Smooth muscle cell (in vitro differentiated cells): ENCODE results near the gene ZFP36L1. TPM values are rescaled to one million over a fixed set of nuclear protein-coding genes. Genes with fewer than 3 reads are reported as not detected.

Source experiments
- DNase-seq: peaks from one replicate; lab custom pipeline; 2025; ENCODE audit not compliant: unreplicated experiment; lab: John Stamatoyannopoulos, UW
- H2AFZ ChIP-seq: fragments of 200-600 bp; sonication (generic); 2 replicates; pipeline ENCODE4 v1.6.0; 2016; ENCODE audit warnings: antibody characterized with exemption, low read depth, mild to moderate bottlenecking
- H3F3A ChIP-seq: fragments of 200-600 bp; sonication (generic); 2 replicates; pipeline ENCODE4 v1.6.0; 2017; ENCODE audit warnings: antibody characterized with exemption, low read depth
- H3K27ac ChIP-seq: fragments of 200-600 bp; sonication (generic); 2 replicates; pipeline ENCODE4 v1.5.1; 2016; ENCODE audit warnings: low read depth, mild to moderate bottlenecking
- H3K27me3 ChIP-seq: fragments of 200-600 bp; sonication (generic); 2 replicates; pipeline ENCODE4 v1.6.1; 2016; ENCODE audit warnings: low read depth, mild to moderate bottlenecking
- H3K36me3 ChIP-seq: fragments of 200-600 bp; sonication (generic); 2 replicates; pipeline ENCODE4 v1.5.1; 2016; ENCODE audit warnings: low read depth
- H3K4me1 ChIP-seq: fragments of 200-600 bp; sonication (generic); 2 replicates; pipeline ENCODE4 v1.5.1; 2016; ENCODE audit warnings: low read depth
- H3K4me2 ChIP-seq: fragments of 200-600 bp; sonication (generic); 2 replicates; pipeline ENCODE4 v1.6.0; 2016; ENCODE audit warnings: mild to moderate bottlenecking
- H3K4me3 ChIP-seq: fragments of 200-600 bp; sonication (generic); 2 replicates; pipeline ENCODE4 v1.5.1; 2016; ENCODE audit warnings: mild to moderate bottlenecking
- H3K79me2 ChIP-seq: fragments of 200-600 bp; sonication (generic); 2 replicates; pipeline ENCODE4 v1.6.0; 2016; ENCODE audit warnings: low read depth, mild to moderate bottlenecking
- H3K9ac ChIP-seq: fragments of 200-600 bp; sonication (generic); 2 replicates; pipeline ENCODE4 v1.6.0; 2016; ENCODE audit warnings: low read depth
- H3K9me3 ChIP-seq: fragments of 200-600 bp; sonication (generic); replicated peaks from 2 replicates; pipeline ENCODE4 v1.5.1; 2016; ENCODE audit warnings: low read depth
- H4K20me1 ChIP-seq: fragments of 200-600 bp; sonication (generic); 2 replicates; pipeline ENCODE4 v1.6.0; 2016; ENCODE audit warnings: low read depth
- CTCF ChIP-seq: fragments of 200-600 bp; sonication (generic); IDR thresholded peaks from 2 replicates; pipeline ENCODE4 v1.5.1; 2017; ENCODE audit warnings: borderline replicate concordance, mild to moderate bottlenecking, antibody characterized with exemption; ENCODE audit not compliant: insufficient read depth, poor library complexity, severe bottlenecking
- WGBS: methylation state at CpG from one replicate; pipeline ENCODE4 v1.1.7; 2016; ENCODE audit warnings: low lambda C conversion rate; 5-methylcytosine and 5-hydroxymethylcytosine counted together
- polyA plus RNA-seq: library from polyadenylated mRNA; unstranded; fragments of >200 nt; fragmentation: Nextera tagmentation; extraction: Ambion mirVana; gene quantifications from 2 replicates; pipeline ENCODE4 v1.2.1, GENCODE V29; 2016
- total RNA-seq: library from RNA; depleted of rRNA; stranded (reverse); fragments of >200 nt; gene quantifications from 2 replicates; pipeline ENCODE4 v1.2.3, GENCODE V29; 2014

Gene ZFP36L1
- total and polyA plus RNA-seq, 2 experiments from 2014 or later: 166 to 418 TPM

DNA sequence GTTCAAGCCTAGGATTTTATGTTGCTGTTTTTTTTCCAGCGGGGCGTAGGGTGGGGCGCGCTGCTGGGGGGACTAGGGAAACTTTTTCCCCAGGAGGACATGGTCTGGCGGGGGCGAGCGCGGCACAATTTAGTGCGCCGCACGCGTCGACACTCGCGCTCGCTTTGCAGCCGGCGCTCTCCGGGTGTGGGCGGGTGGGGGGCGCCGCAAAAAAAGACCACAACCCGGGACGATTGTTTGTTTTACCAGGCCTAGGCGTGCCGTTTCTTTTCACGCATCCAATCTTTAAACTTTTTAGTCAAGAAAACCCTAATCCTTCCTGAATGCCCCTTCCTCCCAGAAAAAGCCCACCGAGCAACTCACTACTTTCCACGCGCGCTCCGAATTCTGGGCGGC is 865 bp upstream of the ZFP36L1 start:
- Histone ChIP-seq H3F3A (peaks cover 54% of the 10 kb centered on the region), H3K4me1 (peaks cover 28% of the 10 kb centered on the region), H3K4me2 (peak overlapping the region; percentile 91), H3K9ac (peak overlapping the region; percentile 100), H4K20me1 (peaks cover 42% of the 10 kb centered on the region), H3K27me3 (no peaks in the 10 kb centered on the region), H3K27ac (peak overlapping the region; percentile 99), H2AFZ (no peak overlapping the region), H3K9me3 (no peaks in the 10 kb centered on the region), H3K36me3 (peaks cover 3% of the 10 kb centered on the region), H3K79me2 (peaks cover 42% of the 10 kb centered on the region), H3K4me3 (peak overlapping the region; percentile 97)
- no peak for DNase-seq
- TF ChIP-seq CTCF: no peak
- WGBS: under 1% methylated on average over 28 of the region's 33 CpGs

GRCh38 chr14:68792678-68792978 is 239 bp downstream of the ZFP36L1 start:
- Histone ChIP-seq H3K79me2 (peaks cover 54% of the 10 kb centered on the region), H3K27ac (peak overlapping the region; percentile 99), H3K9ac (peak overlapping the region; percentile 100), H3K4me1 (peaks cover 38% of the 10 kb centered on the region), H3K4me3 (peak overlapping the region; percentile 97), H3K4me2 (peak overlapping the region; percentile 91), H3K27me3 (no peaks in the 10 kb centered on the region), H2AFZ (no peak overlapping the region), H3K9me3 (no peaks in the 10 kb centered on the region), H4K20me1 (peaks cover 53% of the 10 kb centered on the region), H3F3A (peaks cover 59% of the 10 kb centered on the region), H3K36me3 (peaks cover 8% of the 10 kb centered on the region)
- TF ChIP-seq CTCF: no peak
- no peak for DNase-seq
- WGBS: 0% methylated on average over 13 of the region's 13 CpGs

DNA sequence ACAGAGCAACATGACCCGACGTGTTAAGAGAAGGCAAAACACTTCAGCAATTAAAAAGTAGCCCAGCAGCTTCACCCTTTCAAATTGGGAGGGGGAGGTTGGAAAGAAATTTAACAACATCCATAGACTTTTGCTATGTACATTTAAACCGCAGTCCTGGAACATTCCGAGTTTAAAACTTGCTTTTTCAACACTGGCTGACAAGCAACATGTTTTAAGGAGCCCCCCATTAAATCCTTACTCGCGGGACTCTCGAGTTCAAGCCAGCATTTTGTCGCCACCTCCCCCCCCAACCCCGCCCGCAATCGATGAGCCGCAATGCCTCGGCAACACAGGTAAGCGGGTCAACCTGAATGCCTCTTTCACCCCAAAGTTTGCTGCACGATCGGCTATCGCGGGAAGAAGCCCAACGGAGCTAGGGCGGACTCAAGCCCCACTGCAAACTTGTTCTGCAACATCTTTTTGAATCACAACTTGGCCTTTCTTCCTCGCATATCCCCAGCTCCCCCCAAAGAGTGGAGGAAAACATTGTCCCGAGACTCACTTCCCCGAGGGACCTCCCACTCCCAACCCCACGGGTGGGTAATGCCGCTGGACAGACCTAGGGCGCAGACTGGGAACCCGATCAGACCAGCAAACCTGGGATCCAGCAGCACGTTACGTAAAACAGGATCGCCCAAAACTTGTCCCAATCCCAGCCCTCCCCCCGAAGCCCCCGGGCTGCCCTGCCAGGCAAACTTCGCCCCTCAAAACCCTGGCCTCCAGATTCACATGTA is 777 bp downstream of the ZFP36L1 start:
- Histone ChIP-seq H3K36me3 (peaks cover 8% of the 10 kb centered on the region), H3K27me3 (no peaks in the 10 kb centered on the region), H3F3A (peaks cover 59% of the 10 kb centered on the region), H3K9ac (peak overlapping the region; percentile 100), H3K79me2 (peaks cover 56% of the 10 kb centered on the region), H4K20me1 (peaks cover 58% of the 10 kb centered on the region), H2AFZ (no peak overlapping the region), H3K27ac (peak overlapping the region; percentile 99), H3K4me3 (peak overlapping the region; percentile 97), H3K9me3 (no peaks in the 10 kb centered on the region), H3K4me1 (peaks cover 36% of the 10 kb centered on the region), H3K4me2 (peak overlapping the region; percentile 91)
- DNase-seq: no peak
- WGBS: under 1% methylated on average over 33 of the region's 33 CpGs
- TF ChIP-seq CTCF: no peak
